ENCODE results near the gene IMMP2L. TPM values are rescaled to one million over a fixed set of nuclear protein-coding genes. Genes with fewer than 3 reads are reported as not detected.

IMMP2L gene
- total and polyA plus RNA-seq, 7 donors, result 9.3 to 43.0 (median 19.2) TPM

GRCh38 chr7:111400088-111400487 lies 162.2 kb downstream of the IMMP2L start:
- Histone ChIP-seq H3K36me3 (ENCODE audit: insufficient read depth in 1 of 2, low read depth in 1 of 2) (no peaks in the 10 kb centered on the region), H3K4me1 (no peaks in the 10 kb centered on the region), H3K27ac (no peak overlapping the region), H3K27me3 (ENCODE audit: insufficient read depth in 3 of 3, low read length in 2 of 3) (no peaks in the 10 kb centered on the region), H3K9me3 (no peaks in the 10 kb centered on the region), H3K4me3 (no peak overlapping the region)
- DNase-seq, result no peak
- intact Hi-C loops (cut with DNase I), result no loop called here
- 89 to 93% (median 89%) methylated on average over 2 of the region's 2 CpGs for whole genome bisulfite sequencing, 3 donors
- no peak for ATAC-seq
- TF ChIP-seq CTCF (IDR thresholded peaks at IDR 0.05), result no peak

- Histone ChIP-seq H3K4me3 (no peak overlapping the region), H3K9me3 (no peaks in the 10 kb centered on the region), H3K27ac (no peak overlapping the region), H3K4me1 (no peaks in the 10 kb centered on the region), H3K36me3 (ENCODE audit: insufficient read depth in 1 of 2, low read depth in 1 of 2) (no peaks in the 10 kb centered on the region), H3K27me3 (ENCODE audit: insufficient read depth in 3 of 3, low read length in 2 of 3) (no peaks in the 10 kb centered on the region)
- intact Hi-C loops (cut with DNase I), result no loop called here
- ATAC-seq (no peak), DNase-seq (no peak)
- 97 to 99% (median 98%) methylated on average over 4 of the region's 4 CpGs for WGBS, 3 donors
- TF ChIP-seq CTCF (IDR thresholded peaks at IDR 0.05), result no peak
Measured at GRCh38 chr7:111394891-111395290, 167.4 kb downstream of the IMMP2L start.

- Histone ChIP-seq H3K4me3 (no peak overlapping the region), H3K27ac (no peak overlapping the region), H3K27me3 (ENCODE audit: insufficient read depth in 3 of 3, low read length in 2 of 3) (no peaks in the 10 kb centered on the region), H3K4me1 (no peaks in the 10 kb centered on the region), H3K9me3 (no peaks in the 10 kb centered on the region), H3K36me3 (ENCODE audit: insufficient read depth in 1 of 2, low read depth in 1 of 2) (no peaks in the 10 kb centered on the region)
- ATAC-seq (no peak), DNase-seq (no peak)
- no peak for TF ChIP-seq CTCF (IDR thresholded peaks at IDR 0.05)
- WGBS, 3 donors, result 53 to 61% (median 56%) methylated on average over 3 of the region's 3 CpGs
- intact Hi-C loops (cut with DNase I), result no loop called here
Measured at GRCh38 chr7:111393011-111393754, 169.1 kb downstream of the IMMP2L start.

GRCh38 chr7:111392294-111392693 lies 170.0 kb downstream of the IMMP2L start:
- H3K27ac ChIP-seq, result no peak overlapping the region
- intact Hi-C loops (cut with DNase I), result no loop called here
- ATAC-seq (no peak), DNase-seq (no peak)
- no peaks in the 10 kb centered on the region for H3K9me3 ChIP-seq
- H3K36me3 ChIP-seq (ENCODE audit: insufficient read depth in 1 of 2, low read depth in 1 of 2), result no peaks in the 10 kb centered on the region
- TF ChIP-seq CTCF (IDR thresholded peaks at IDR 0.05), result no peak
- no peaks in the 10 kb centered on the region for H3K4me1 ChIP-seq
- no peaks in the 10 kb centered on the region for H3K27me3 ChIP-seq (ENCODE audit: insufficient read depth in 3 of 3, low read length in 2 of 3)
- WGBS, 3 donors, result 71 to 79% (median 73%) methylated on average over 1 of the region's 1 CpG
- H3K4me3 ChIP-seq, result no peak overlapping the region

GRCh38 chr7:111390000-111390399 lies 172.3 kb downstream of the IMMP2L start:
- Histone ChIP-seq H3K4me3 (no peak overlapping the region), H3K36me3 (ENCODE audit: insufficient read depth in 1 of 2, low read depth in 1 of 2) (no peaks in the 10 kb centered on the region), H3K9me3 (no peaks in the 10 kb centered on the region), H3K27ac (no peak overlapping the region), H3K4me1 (no peaks in the 10 kb centered on the region), H3K27me3 (ENCODE audit: insufficient read depth in 3 of 3, low read length in 2 of 3) (no peaks in the 10 kb centered on the region)
- TF ChIP-seq CTCF (IDR thresholded peaks at IDR 0.05), result no peak
- intact Hi-C loops (cut with DNase I), result no loop called here
- DNase-seq (no peak), ATAC-seq (no peak)
- 93 to 97% (median 95%) methylated on average over 4 of the region's 4 CpGs for WGBS, 3 donors

All from psoas muscle (tissue), 8 donors.